Measurements from ENCODE around the gene METTL3. TPM values are rescaled to one million over a fixed set of nuclear protein-coding genes. Genes with fewer than 3 reads are reported as not detected.

METTL3 gene
- total and polyA plus RNA-seq, 2 of the 13 experiments (the other 11 are each of a cell fraction or from before 2014, with no cell fraction given), result 123 to 130 TPM

DNA sequence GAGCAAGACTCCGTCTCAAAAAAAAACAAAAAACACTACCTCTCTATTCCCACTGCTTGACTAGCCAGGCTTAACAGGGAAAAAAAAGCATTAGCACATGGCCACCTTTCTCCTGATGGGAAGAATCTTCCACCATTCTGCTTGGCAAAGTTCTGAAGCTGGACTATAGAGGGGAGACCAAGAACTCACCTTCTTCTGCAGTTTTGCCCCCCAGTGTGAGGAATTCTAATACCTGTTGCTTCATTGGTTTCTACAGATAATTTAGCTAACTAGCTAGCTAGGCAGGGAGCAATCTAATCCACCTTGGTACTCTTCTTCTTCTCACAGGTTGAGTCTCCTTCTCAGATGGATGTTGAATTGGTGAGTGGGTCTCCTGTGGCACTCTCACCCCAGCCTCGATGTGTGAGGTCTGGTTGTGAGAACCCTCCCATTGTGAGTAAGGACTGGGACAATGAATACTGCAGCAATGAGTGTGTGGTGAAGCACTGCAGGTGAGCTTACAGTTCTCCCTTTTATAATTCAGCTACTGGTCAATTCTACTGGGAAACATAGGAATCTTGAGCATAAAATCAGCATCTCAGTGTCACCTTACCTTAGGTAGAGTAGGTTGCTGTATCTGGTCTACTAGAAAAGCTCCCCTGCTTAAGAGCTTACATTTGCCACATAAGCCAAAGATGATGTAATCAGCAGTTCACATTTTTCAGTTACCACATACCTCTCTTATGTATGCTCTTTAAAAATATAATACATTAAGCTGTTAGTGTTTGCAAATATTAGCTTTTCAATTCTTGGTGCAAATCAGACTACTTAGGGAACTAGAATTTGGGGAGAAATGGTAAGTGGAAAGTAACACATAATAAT, 16.0 kb downstream of the METTL3 start (continued):
- TF ChIP-seq HIVEP1 (CRISPR knock-in tag; IDR thresholded peaks at IDR 0.05), result no peak
- no peak for TF ChIP-seq PRDM10 (CRISPR knock-in tag; IDR thresholded peaks at IDR 0.05; ENCODE audit: low read depth)
- TF ChIP-seq ZNF382 (CRISPR knock-in tag; IDR thresholded peaks at IDR 0.05; ENCODE audit: borderline replicate concordance), result no peak
- no peak for TF ChIP-seq TRIM22 (IDR thresholded peaks at IDR 0.05)
- no peak for TF ChIP-seq NKX3-1 (CRISPR knock-in tag; IDR thresholded peaks at IDR 0.05)
- TF ChIP-seq FOXA3 (CRISPR knock-in tag; IDR thresholded peaks at IDR 0.05), result no peak
- TF ChIP-seq NFKB2 (CRISPR knock-in tag; IDR thresholded peaks at IDR 0.05; ENCODE audit: borderline replicate concordance), result no peak
